CD14-positive monocyte (primary cell): ENCODE measurements around the gene AGAP1. TPM values are rescaled to one million over a fixed set of nuclear protein-coding genes. Genes with fewer than 3 reads are reported as not detected.
A peak's percentile ranks its signal among the peaks of the same experiment; 100 is the strongest.

Experiments used
- DNase-seq, 3 donors: peaks; one replicate each; pipeline ENCODE4 v3.0.0-alpha.2; 2011 to 2022
- H2AFZ ChIP-seq: 2 replicates; pipeline ENCODE4 v1.6.0; 2012; ENCODE audit warnings: mild to moderate bottlenecking, low read depth, low read length, inconsistent platforms; ENCODE audit not compliant: insufficient read depth, poor library complexity, severe bottlenecking
- H3K27ac ChIP-seq, 2 donors: 1 replicate in 1 of 2; 2 replicates in 1 of 2; pipeline ENCODE4 v1.5.1; 2012 to 2013; ENCODE audit warnings: low read length in 2 of 2, control low read depth in 1 of 2, inconsistent platforms in 1 of 2, low read depth in 1 of 2, mild to moderate bottlenecking in 1 of 2
- H3K27me3 ChIP-seq, 2 donors: one replicate each; pipeline versions ENCODE4 v1.6.0 to v1.6.1; 2011 to 2013; ENCODE audit warnings: low read length in 2 of 2; ENCODE audit not compliant: control insufficient read depth in 2 of 2, insufficient read depth in 2 of 2
- H3K36me3 ChIP-seq, 2 donors: replicated peaks in 1 of 2; 1 replicate in 1 of 2; 2 replicates in 1 of 2; pipeline versions ENCODE4 v1.5.1 to v1.6.1; 2012 to 2013; ENCODE audit warnings: low read length in 2 of 2, control low read depth in 1 of 2, inconsistent platforms in 1 of 2, mild to moderate bottlenecking in 1 of 2; ENCODE audit not compliant: insufficient read depth in 2 of 2, control insufficient read depth in 1 of 2
- H3K4me1 ChIP-seq, 2 donors: 1 replicate in 1 of 2; 2 replicates in 1 of 2; pipeline versions ENCODE4 v1.5.1 to v1.6.1; 2012 to 2013; ENCODE audit warnings: low read length in 2 of 2, control low read depth in 1 of 2, inconsistent platforms in 1 of 2, mild to moderate bottlenecking in 1 of 2, moderate library complexity in 1 of 2; ENCODE audit not compliant: insufficient read depth in 2 of 2, control insufficient read depth in 1 of 2
- H3K4me2 ChIP-seq: replicated peaks from 2 replicates; pipeline ENCODE3; 2012; ENCODE audit warnings: low read length, moderate library complexity, mild to moderate bottlenecking; ENCODE audit not compliant: poor library complexity, severe bottlenecking; ENCODE audit errors: extremely low read depth
- H3K4me3 ChIP-seq, 3 experiments: fragments of 200-600 bp in 1 of 3; sonication (generic) in 1 of 3; replicated peaks in 1 of 3; 1 replicate in 2 of 3; 2 replicates in 1 of 3; pipeline ENCODE4 v1.5.1; 2011 to 2013; ENCODE audit warnings: low read length in 3 of 3, mild to moderate bottlenecking in 3 of 3, control low read depth in 2 of 3, low read depth in 2 of 3, inconsistent platforms in 1 of 3, moderate library complexity in 1 of 3
- H3K79me2 ChIP-seq: 2 replicates; pipeline ENCODE4 v1.6.0; 2012; ENCODE audit warnings: mild to moderate bottlenecking, control low read depth, inconsistent platforms, low read length, moderate library complexity; ENCODE audit not compliant: insufficient read depth
- H3K9ac ChIP-seq: 2 replicates; pipeline ENCODE4 v1.6.0; 2017; ENCODE audit warnings: low read length, mild to moderate bottlenecking; ENCODE audit not compliant: insufficient read depth, poor library complexity, severe bottlenecking
- H3K9me3 ChIP-seq, 2 donors: replicated peaks in 1 of 2; 1 replicate in 1 of 2; 2 replicates in 1 of 2; pipeline versions ENCODE4 v1.5.1 to v1.6.1; 2012 to 2013; ENCODE audit warnings: low read length in 2 of 2, control low read depth in 1 of 2; ENCODE audit not compliant: control insufficient read depth in 1 of 2, insufficient read depth in 1 of 2
- H4K20me1 ChIP-seq: 2 replicates; pipeline ENCODE4 v1.6.0; 2012; ENCODE audit warnings: mild to moderate bottlenecking, low read length, control low read depth, moderate library complexity; ENCODE audit not compliant: insufficient read depth
- H3K27ac Mint-ChIP-seq, 7 donors: one replicate each; pipeline ENCODE4 v1.8.0; 2020; ENCODE audit warnings: mild to moderate bottlenecking in 7 of 7, mixed read lengths in 7 of 7, moderate library complexity in 6 of 7, inconsistent platforms in 2 of 7
- H3K27me3 Mint-ChIP-seq, 3 donors: one replicate each; pipeline ENCODE4 v1.8.0; 2021 to 2022; ENCODE audit warnings: low read depth in 3 of 3, mild to moderate bottlenecking in 3 of 3, mixed read lengths in 3 of 3, moderate library complexity in 3 of 3, inconsistent platforms in 1 of 3
- H3K36me3 Mint-ChIP-seq, 2 donors: one replicate each; pipeline ENCODE4 v1.8.0; 2020; ENCODE audit warnings: mixed read lengths in 2 of 2, inconsistent platforms in 1 of 2, mild to moderate bottlenecking in 1 of 2
- H3K4me1 Mint-ChIP-seq: one replicate; pipeline ENCODE4 v1.8.0; 2020; ENCODE audit warnings: mild to moderate bottlenecking, mixed read lengths
- H3K4me3 Mint-ChIP-seq, 2 donors: one replicate each; pipeline ENCODE4 v1.8.0; 2020; ENCODE audit warnings: mild to moderate bottlenecking in 2 of 2, mixed read lengths in 2 of 2, moderate library complexity in 1 of 2
- H3K9me3 Mint-ChIP-seq, 7 donors: one replicate each; pipeline ENCODE4 v1.8.0; 2020 to 2022; ENCODE audit warnings: mixed read lengths in 7 of 7, mild to moderate bottlenecking in 6 of 7, moderate library complexity in 6 of 7, inconsistent platforms in 2 of 7
- CTCF ChIP-seq: fragments of 200-600 bp; IDR thresholded peaks from one replicate; pipeline ENCODE4 v1.8.0; 2022; ENCODE audit warnings: antibody characterized with exemption, mild to moderate bottlenecking
- WGBS: methylation state at CpG from one replicate; pipeline ENCODE4 v1.1.5; 2013; ENCODE audit warnings: missing lambda C conversion rate; ENCODE audit not compliant: insufficient coverage; 5-methylcytosine and 5-hydroxymethylcytosine counted together
- intact Hi-C, 2 donors: fragments of 100-400 bp; cut with micrococcal nuclease; formaldehyde crosslinking; loops; one replicate each; pipeline versions ENCODE4 v1.15.0 to v1.15.1; 2023
- polyA plus RNA-seq, 3 donors: library from polyadenylated mRNA; depleted of rRNA in 1 of 3; unstranded in 2 of 3; stranded (reverse) in 1 of 3; fragments of 300-500 nt in 2 of 3; fragments of >200 nt in 1 of 3; fragmentation: Illumina TruSeq in 2 of 3; gene quantifications; 1 replicate in 2 of 3; 2 replicates in 1 of 3; pipeline ENCODE4 v1.2.3, GENCODE V29; 2012 to 2021

AGAP1 gene
- polyA plus RNA-seq, 3 donors: 0.12 TPM; not detected in 2

GRCh38 chr2:235530735-235531134, 36.9 kb downstream of the AGAP1 start:
- Mint-ChIP-seq H3K4me1 (no peaks in the 10 kb centered on the region), H3K27ac (peak overlapping the region in 1 of 7 donors; percentile 54), H3K4me3 (no peak overlapping the region), H3K9me3 (peaks cover 0 to 4% (median 0%) of the 10 kb centered on the region in 7 donors), H3K36me3 (no peaks in the 10 kb centered on the region), H3K27me3 (peaks cover 0 to 8% (median 2%) of the 10 kb centered on the region in 3 donors)
- no peaks in the 10 kb centered on the region for H3K36me3 ChIP-seq
- no peak overlapping the region for H2AFZ ChIP-seq
- TF ChIP-seq CTCF: no peak
- H3K27ac ChIP-seq: no peak overlapping the region
- H3K9ac ChIP-seq: no peak overlapping the region
- intact Hi-C loops: no loop called here
- no peak overlapping the region for H3K4me3 ChIP-seq
- no peaks in the 10 kb centered on the region for H3K79me2 ChIP-seq
- H4K20me1 ChIP-seq: no peaks in the 10 kb centered on the region
- no peaks in the 10 kb centered on the region for H3K27me3 ChIP-seq
- no peaks in the 10 kb centered on the region for H3K9me3 ChIP-seq
- H3K4me2 ChIP-seq: no peak overlapping the region
- DNase-seq: no peak
- 94% methylated on average over 4 of the region's 5 CpGs for WGBS
- H3K4me1 ChIP-seq: no peaks in the 10 kb centered on the region

- Mint-ChIP-seq H3K27ac (no peak overlapping the region), H3K4me3 (no peak overlapping the region)
Measured at GRCh38 chr2:235532307-235532706, 38.5 kb downstream of the AGAP1 start.

More at GRCh38 chr2:235532307-235532706, 38.5 kb downstream of the AGAP1 start:
- H3K4me3 ChIP-seq: no peak overlapping the region
- H3K36me3 Mint-ChIP-seq: no peaks in the 10 kb centered on the region
- intact Hi-C loops: no loop called here
- no peak for TF ChIP-seq CTCF
- WGBS: 86% methylated on average over 2 of the region's 5 CpGs
- H3K27me3 Mint-ChIP-seq: peaks cover 4 to 9% (median 5%) of the 10 kb centered on the region in 3 donors
- H3K36me3 ChIP-seq: no peaks in the 10 kb centered on the region
- no peaks in the 10 kb centered on the region for H4K20me1 ChIP-seq
- no peak overlapping the region for H2AFZ ChIP-seq
- no peak overlapping the region for H3K27ac ChIP-seq
- H3K79me2 ChIP-seq: no peaks in the 10 kb centered on the region
- no peak for DNase-seq
- no peaks in the 10 kb centered on the region for H3K9me3 ChIP-seq
- no peaks in the 10 kb centered on the region for H3K4me1 ChIP-seq
- no peaks in the 10 kb centered on the region for H3K4me1 Mint-ChIP-seq
- peaks cover 0 to 4% (median 0%) of the 10 kb centered on the region in 7 donors for H3K9me3 Mint-ChIP-seq
- no peaks in the 10 kb centered on the region for H3K27me3 ChIP-seq
- no peak overlapping the region for H3K4me2 ChIP-seq
- H3K9ac ChIP-seq: no peak overlapping the region
